Measurements from ENCODE around the gene TIA1.

GRCh38 chr2:70214953-70215549, 33.4 kb downstream of the TIA1 start:
- no peak for TF ChIP-seq CTCF (IDR thresholded peaks at IDR 0.05)
- no peak for TF ChIP-seq POLR2A (IDR thresholded peaks at IDR 0.05)
